ENCODE results near the gene SPEF1.

Gene SPEF1

DNA sequence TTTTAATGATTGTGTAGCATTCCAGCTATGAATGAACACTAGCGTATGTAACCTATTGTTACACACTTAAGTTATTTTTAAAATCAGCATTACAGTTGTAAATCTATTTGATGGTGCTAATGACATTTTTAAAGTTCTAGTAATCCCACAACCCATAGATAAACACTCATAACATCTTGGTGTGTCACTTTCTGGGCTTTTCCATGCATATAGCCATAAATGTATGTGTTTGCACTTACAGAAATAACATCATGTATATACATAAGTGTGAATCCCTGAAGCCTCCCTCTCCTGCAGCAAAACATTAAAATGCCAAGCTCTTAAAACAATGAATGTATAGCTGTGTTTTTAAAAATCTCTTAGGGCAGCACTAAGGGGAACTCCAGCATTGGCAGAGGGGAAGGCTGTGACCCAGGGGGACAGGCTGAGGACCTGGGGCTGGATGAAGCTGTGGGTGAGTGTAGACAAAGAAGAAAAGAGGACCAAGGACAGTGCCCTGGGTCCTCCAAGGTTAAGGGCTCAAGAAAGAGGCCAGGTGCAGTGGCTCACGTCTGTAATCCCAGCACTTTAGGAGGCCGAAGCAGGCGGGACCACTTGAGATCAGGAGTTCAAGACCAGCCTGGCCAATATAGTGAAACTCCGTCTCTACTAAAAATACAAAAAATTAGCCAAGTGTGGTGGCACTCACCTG lies 6.2 kb upstream of the SPEF1 start:
- DNase-seq (ENCODE audit: low spot score), result no peak

DNA sequence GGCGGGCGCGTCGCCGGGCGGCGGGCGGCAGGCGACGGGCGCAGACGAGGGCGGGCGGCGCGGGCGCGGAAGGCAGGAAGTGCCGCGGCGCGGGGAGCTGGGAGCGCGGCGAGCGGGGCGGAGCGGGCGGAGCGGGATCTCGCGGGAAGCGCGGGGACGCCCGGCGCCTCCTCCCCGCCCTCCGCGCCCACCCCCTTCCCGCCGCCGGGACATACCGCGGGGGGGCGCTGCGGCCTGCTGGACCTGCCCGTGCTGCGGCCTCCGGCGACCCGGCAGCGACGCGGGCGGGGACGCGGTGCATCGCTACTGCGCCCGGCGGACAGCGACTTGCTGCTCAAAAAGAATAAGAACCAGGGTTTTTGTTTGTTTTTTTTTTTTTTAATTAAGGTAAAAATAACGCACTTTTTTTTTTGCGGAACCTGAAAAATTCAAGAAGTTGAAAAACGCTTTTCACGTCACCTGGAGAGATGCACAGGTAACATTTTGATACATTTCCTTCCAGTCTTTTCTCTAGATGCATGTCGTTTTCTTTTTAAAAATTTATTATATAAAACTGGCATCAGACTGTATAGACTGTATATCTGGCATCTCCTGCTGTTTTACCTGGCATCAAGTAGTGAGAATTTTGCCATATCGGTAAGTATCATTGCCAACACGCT lies 5.5 kb upstream of the SPEF1 start, which contains the start of gene CENPB:
Gene CENPB, minus strand, starts transcription at position 76 of the 659 bp plus-strand sequence. CDS start 257 bp downstream, outside the sequence.
- peak; percentile 74 for DNase-seq (ENCODE audit: low spot score)

DNA sequence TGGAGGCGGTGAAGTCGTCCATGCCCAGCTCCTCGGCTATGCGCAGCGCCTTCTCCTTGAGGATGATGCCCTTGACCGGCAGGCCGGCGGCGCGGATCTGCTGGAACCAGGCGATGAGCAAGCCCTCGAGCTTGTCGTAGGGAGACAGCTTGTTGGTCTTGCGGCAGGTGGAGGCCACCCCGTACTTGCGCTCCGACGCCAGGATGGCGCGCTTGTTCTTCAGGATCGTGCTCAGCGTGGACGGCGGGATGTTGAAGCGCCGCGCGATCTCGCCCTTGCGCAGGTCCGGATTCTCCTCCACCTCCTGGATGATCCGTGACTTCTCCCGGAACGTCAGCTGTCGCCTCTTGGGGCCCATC lies 4.9 kb upstream of the SPEF1 start:
- DNase-seq (ENCODE audit: low spot score), result no peak

DNA sequence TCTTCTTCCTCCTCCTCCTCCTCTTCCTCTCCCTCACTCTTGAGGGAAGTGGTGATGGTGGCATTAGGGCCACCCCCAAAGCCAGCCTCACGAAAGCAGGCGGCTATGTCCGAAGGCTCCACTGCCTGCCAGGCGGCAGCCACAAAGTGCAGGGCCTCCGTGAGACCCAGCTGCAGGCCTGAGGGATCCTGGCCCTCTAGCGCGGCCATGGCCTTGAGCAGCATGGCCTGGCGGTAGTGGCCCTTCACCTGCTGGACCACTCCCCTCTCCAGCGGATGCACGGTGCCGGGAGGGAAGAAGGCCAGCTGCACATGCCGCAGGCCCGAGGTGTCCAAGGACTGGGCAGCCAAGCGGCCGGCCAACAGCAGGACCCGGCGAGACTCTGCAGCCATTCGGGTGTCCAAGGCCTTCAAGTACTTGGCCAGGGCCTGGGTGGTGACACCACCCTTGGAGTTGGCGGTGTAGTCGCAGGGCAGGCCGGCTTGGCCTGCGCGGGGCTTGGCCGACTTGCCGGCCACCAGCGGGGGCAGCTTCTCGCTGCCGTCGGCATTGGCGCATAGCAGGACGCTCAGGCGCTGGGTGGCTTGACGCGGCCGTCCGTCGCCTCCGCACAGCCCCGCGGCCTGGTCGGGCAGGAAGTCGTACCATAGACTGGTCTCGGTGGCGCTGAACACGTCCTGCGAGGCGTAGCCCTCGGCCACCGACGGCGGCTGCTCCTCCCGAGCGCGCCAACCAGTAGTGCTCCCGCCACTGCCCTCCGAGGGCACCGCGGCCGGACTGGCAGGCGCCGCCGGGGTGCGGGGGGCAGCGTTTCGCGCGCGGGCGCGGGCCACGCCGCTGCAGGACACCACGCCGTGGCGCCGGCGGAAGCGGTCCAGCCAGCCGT lies 4.2 kb upstream of the SPEF1 start:
- DNase-seq (ENCODE audit: low spot score), result no peak

DNA sequence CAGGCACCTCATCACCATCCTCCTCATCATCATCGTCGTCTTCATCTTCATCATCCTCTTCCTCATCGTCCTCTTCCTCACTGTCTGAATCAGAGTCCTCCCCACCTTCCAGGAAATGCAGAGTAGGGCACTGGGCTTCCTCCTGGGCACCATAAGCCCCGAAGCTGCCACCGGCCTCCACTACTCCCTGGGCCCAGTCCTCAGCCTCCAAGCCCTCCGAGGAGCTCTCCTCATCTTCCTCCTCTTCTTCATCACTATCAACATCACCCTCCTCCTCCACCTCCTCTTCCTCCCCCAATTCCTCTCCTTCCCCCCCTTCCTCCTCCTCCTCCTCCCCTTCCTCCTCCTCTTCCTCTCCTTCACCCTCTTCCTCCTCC lies 3.6 kb upstream of the SPEF1 start:
- no peak for DNase-seq (ENCODE audit: low spot score)

DNA sequence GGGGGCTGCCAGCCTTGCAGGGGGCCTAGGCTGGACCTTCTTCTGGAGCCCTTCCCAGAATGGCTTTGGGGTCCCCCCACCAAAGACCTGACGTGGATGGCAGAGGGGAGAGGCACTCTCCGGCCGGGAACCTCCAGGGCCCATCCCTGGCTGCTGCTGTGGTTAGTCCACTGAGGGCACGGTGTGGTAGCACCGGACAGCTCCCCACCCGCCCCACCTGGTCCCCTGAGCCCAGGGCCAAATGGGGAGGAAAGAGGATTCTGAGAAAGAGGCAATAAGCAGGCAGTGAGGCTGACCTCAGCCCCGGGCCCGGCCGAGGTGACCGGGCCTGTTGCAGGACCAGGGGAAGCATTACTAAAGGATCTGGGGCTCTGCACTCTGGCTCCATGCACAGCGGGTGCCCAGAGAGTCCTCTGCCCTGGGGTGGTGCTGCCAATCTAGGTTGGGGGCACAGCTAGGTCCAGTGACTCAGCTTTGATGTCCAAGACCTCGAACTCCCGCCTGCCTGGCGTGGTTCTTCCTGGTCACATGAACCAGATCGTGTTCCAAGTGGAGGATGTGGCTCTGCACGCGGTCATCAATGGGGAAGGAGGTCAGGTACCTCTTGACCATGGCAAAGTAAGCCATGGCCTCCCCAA lies 3.1 kb upstream of the SPEF1 start:
- DNase-seq (ENCODE audit: low spot score), result no peak

DNA sequence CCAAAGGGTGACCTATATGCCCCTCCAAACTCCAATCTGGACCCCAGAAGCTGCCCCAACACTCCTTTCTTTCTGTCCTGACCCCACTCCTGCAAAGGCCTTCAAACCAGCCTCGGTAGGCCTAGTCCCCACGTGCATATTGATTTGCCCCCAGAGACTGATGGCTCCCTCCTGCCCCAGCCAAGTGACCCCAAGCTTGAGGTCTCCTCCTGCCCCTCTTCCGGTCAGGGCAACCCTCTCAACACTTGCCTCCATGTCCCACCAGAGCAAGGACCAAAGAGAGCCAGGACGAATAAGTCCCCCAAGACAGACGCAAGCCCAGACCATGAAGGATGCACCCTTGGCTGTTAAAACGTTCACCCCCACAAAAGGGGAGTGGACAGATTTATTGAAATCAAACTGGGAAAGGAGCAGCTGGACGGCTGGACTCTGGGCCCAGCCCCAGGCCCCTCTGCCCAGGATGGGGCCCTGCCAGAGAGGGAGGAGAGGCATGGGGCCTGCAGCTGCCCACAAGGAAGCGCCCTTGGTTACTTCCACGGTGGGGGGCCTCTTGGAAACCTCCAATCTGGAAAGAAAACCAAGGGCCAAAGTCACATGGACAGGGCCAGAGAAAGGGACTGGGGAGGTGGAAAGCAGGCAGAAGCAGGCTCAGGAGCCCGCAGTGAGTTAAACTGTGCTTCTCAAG lies 2.4 kb upstream of the SPEF1 start:
- no peak for DNase-seq (ENCODE audit: low spot score)

DNA sequence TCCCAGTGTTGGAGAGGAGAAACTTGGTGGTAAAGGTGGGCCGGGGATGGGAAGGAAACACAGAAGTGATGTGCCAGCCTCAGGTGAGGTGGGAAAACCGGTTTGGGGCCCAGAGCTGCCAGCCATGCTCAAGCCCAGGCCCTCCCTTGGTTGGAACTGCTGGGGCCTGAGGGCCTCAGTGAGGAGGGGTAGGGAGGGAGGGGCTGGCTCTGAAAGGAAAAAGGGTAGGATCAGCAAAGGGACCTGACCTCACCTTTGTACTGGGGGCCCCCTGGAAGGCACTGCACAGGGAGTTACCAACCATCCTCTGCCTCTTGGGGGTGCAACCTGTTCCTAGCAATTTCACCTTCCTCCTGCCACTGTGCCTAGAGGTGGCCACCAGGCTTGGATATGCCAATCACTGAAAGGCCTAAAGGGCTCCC lies 1.8 kb upstream of the SPEF1 start:
- DNase-seq (ENCODE audit: low spot score), result no peak

DNA sequence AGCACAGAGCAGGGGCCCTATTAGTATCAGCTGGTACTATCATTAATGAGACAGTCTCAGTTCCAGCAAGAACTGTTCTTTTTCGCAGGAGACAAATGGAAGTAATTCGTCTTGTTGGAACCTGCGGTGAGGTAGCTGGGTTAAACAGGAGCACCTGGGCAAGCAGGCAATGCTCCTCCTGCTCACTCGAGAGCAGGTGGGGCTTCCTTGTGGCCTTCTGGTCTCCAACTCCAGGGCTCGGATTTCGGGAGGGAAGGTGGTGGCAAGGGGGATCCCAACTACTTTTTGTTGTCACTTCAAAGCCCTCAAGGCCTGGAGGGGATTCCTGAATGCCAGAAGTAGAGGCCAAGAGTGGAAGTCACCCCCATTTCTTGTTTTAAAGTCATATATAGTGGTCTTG lies 1.3 kb upstream of the SPEF1 start:
- no peak for DNase-seq (ENCODE audit: low spot score)

DNA sequence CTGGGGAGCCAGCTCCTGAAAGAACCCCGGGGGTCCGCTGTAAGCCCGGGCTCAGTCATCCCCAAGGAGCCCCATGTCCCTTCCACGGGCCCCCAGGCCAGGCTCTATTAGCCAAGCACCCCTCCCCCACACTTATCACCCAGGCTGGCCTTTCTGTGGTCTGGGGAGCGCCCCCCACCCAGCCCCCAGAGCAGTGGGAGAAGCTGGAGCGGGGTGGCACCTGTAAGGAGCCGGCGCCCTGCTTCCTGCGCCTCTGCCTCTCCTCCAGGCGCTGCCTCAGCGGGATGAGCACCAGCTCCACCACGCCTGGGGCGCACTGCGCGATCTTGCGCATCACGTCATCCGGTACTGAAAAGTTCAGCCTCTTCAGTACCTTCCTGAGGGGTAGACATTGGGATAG lies 2.3 kb downstream of the SPEF1 start:
- no peak for DNase-seq (ENCODE audit: low spot score)

DNA sequence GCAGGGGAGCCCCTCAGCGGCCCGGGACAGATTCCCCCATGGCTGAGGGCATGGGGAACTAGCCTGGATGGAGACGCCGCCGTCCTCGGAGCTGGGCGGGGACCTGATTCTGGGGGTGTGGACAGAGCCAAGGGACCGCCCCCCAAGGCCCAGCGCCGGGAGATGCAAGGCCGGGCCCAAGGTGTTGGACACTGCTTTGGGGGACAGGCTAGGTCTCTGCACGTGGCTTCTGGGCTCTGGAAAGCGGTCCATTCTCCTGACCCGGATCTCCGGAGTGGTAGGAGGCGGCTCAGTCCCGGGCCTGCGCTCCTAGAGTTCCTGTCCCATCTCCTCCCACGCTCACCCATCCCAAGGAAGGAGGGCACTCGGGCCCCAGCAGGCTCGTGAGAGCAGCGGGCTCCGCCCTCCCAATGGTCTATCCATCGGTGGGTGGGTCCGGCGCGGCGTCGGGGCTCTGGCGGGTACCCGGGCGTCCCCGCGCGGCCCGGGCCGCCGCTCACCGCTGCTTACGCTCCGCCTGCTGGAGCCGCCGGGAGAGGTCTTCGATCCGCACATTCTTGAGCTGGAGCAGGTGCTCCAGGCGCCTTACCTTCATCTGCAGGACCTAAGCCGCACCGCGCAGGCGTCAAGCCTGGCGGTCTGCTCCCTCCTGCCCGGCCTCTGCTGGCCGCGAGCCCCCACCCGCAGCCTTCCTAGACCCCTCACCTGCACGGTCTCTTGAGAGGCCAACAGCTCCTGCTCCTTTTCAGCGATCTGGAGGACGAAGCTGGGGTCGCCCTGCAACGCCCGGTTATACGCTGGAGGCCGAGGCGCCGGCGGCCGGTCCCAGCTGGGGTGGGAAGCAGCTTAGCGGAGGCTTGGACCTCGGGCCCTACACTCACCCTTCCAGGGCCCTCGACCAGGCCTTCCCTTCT lies 3.3 kb downstream of the SPEF1 start:
- no peak for DNase-seq (ENCODE audit: low spot score)

DNA sequence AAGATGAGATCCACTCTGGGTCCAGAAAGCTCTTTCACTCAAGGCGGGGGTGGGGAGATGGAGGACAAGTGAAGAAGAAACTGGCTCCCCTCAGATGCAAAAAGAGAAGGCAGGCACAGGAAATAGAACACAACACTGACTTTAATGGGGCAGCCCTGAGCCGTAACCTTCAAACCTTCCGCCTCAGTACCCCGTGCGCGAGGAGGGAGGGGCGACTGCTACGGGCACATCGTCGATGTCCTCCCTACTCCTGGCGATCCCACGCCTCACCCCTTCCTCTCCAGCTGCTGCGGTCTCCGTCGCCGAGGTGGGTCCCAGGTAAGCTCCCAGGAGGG lies 3.9 kb downstream of the SPEF1 start:
- no peak for DNase-seq (ENCODE audit: low spot score)

DNA sequence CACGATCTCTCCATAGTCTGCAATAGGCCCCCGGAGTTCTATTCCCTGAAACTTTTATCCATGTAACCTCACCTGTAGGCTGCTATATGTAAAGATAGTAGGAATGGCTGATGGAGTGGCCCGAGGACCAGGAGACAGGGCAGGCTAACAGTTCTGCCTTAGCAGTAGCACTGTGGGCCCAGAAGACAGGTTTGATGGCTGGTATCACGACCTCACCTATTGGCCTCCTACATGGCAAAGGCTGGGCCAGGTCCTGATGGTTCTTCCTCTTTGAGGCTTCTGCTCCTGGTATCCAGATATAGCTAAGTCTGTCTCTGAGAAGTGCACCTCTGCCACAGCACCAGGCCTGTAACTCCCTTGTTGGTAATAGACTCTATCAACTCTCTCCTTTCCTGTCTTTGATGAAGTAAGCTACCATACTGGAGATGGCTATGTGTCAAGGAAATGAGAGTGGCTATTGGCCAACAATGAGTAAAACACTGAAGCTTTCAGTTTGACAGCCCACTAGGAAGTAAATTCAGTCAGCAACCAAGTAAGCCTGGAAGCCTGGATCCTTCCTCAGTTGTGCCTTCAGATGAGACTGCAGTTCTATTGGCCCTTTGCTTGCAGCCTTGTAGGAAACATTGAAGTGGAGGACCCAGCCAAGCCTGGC lies 5.7 kb downstream of the SPEF1 start:
- DNase-seq (ENCODE audit: low spot score), result no peak

DNA sequence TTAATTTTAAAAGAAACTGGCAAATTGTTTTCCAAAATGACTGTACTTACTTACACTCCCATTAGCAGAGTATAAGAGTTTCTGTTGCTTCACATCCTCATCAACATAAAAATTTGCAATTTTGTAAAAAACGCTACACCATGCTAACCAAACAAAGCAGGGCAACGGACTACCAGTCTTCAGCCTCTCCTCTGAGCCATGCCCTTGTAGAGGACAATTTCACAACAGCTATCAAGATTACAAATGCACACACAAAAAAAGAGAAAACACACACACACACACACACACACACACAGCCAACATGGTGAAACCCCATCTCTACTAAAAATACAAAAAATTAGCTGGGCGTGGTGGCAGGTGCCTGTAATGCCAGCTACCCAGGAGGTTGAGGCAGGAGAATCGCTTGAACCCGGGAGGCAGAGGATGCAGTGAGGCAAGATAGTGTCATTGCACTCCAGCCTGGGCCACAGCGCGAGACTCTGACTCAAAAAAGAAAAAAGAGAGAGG lies 9.6 kb downstream of the SPEF1 start:
- DNase-seq (ENCODE audit: low spot score), result no peak

DNA sequence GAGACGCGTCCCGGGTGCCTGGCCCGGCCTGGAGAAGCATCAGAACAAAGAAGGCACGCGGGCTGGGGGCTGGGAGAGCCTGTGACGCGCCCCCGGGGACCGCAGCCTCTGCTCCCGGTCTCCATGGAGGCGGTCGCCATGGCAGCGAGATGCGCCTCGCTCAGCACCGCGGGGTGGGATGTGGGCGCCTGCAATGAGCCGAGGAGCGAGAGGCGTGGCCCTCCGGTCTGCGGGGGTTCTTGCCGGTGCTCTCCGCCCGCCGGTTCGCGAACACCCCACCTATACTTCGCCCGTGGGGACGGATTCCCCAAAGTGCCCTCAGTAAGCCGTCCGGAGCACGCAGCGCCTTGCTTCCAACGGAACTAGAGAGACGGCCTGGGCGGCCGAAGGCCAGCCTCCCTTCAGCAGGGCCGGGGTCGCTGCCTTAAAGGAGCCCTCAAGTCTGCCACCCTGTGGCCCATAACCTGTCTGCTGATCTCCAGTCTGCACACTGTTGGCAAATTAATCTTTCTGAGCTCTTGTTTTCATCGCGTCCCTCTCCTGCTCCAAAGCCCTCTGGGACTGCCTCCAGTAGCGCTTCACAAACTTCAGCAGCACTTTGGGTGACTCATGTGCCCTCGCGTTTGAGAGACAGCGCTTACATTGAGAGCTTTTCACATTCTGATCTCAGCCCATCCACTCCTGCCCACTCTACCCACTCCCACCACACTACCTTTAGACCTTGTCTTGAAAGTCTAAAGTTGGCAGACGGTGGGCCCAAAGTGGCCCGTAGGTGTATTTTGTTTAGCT lies 12.7 kb downstream of the SPEF1 start:
- peak; percentile 66 for DNase-seq (ENCODE audit: low spot score)

DNA sequence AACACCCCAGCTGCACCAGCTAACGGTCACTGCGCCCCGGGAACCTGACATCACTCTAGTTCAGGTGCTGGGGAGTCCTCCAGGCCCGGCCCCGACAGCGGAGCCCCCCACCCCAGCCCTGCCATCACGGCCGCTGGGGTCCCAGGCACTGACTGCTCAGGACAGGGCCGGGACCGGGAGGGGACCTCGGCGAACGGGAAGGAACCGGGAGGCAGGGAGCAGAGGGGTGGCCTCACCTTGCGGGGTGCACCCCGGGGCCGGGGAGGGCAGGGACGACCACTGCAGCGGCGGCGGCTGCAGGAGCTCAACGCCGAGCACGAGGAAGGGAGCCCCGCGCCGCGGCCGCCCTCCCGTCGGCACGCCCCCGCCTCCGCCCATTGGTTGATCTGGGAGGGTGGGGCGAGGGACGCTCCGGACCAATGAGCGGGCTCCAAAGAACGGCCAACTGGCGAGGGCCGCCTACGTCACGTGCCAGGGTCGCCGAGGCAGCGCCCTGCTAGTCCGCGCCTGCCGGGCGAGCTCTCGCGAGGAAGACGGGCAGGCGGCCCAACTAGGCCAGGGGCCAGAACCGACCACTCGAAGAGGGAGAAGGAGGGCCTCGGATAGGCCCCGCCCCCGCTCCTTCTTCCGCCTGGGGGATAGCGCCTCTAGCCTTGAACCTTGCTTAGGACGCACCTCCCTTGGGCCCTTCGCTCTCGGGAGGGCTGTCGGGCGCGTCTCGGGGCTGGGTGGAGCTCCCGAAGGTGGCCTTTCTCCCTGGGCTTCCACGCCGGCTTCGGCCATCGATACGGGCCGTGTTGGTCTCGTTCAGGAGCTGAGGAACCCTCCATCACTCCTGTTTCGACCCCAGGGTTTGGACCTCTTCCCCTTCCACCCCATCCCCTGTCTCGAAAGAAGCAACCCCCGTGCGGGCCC lies 13.6 kb downstream of the SPEF1 start, which contains the start of gene ADISSP:
Gene ADISSP, minus strand, starts transcription at position 327 of the 915 bp plus-strand sequence. CDS start 7,653 bp downstream, outside the sequence.
- peak; percentile 97 for DNase-seq (ENCODE audit: low spot score)

DNA sequence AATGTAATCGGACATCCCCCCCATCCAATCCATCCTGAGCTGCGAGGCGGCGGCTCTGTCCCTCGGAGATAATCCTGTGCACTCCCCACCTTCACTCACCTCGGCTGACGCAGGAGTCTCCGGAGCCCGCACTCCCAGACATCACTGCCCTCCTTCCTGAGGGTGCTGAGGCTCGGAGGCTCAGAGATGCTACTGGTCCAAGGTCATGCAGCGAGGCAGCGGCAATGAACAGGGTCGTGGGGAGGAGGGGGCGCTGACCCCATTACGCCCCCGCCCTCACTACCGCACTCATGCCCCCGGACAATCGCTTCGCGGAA lies 14.2 kb downstream of the SPEF1 start:
- no peak for DNase-seq (ENCODE audit: low spot score)

DNA sequence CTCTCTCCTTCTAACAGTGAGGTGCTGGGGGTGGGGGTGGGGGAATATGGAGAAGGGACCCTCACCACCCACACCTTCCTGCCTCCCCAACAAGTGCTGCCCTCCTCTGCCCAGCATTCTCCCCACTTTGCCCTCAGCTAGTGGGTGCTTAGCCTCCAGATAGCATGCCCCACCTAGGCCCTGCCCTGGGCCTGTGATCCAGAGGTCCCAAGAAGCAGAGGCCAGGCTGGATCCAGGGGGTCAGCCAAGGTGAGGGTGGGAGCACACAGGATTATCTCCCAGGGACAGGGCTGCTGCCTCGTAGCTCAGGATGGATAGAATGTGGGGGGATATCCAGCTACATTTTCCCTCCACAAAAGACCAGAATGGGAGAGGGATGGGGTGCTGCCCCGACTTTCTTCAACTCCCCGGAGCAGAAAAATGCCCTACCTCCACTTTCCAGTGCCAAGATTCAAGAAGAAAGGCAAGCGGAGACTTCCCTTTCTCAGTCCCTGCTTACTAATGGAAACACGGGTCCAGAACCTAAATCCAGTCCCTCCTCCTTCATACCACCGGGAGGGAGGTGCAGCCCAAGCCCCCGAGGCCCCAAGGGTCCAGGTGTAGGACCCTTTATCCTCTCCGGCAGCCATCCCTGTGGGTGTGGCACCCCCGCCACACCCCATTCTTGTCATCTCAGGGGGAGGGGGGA lies 14.7 kb downstream of the SPEF1 start:
- DNase-seq (ENCODE audit: low spot score), result no peak

All from pons (tissue), 1 donor.